Fibroblast of lung (primary cell): ENCODE data around the gene CARD8.

Source experiments
- CTCF ChIP-seq, 2 donors: IDR thresholded peaks in 1 of 2; conservative IDR thresholded peaks in 1 of 2; 1 replicate in 1 of 2; 2 replicates in 1 of 2; pipeline ENCODE4 v1.5.1; 2011 to 2012; ENCODE audit warnings: low read length in 2 of 2, control low read depth in 1 of 2, inconsistent platforms in 1 of 2, low read depth in 1 of 2, mild to moderate bottlenecking in 1 of 2
- EZH2 ChIP-seq: IDR thresholded peaks from 2 replicates; pipeline ENCODE4 v1.5.1; 2012; ENCODE audit warnings: low read length, control low read depth, mild to moderate bottlenecking; ENCODE audit errors: missing control alignments

- TF ChIP-seq CTCF (conservative IDR thresholded peaks at IDR 0.05 in 1 of 2, IDR thresholded peaks at IDR 0.05 in 1 of 2; ENCODE audit: low read depth in 1 of 2, low read length in 2 of 2): no peak
- TF ChIP-seq EZH2: no peak
Observed at GRCh38 chr19:48183356-48183755, 72.4 kb downstream of the CARD8 start.
